Right lobe of liver (tissue), 6 donors: ENCODE results near the gene MAML3. TPM values are rescaled to one million over a fixed set of nuclear protein-coding genes. Genes with fewer than 3 reads are reported as not detected.

Source experiments
- ATAC-seq, 4 donors: fragments of 200-7000 bp; cut with Tn5 transposase; one replicate each; pipeline ENCODE4 v1.9.1; 2020; ENCODE audit warnings: mild to moderate bottlenecking in 4 of 4, moderate library complexity in 4 of 4
- DNase-seq, 3 donors: peaks; one replicate each; pipeline ENCODE4 v3.0.0-alpha.2; 2020
- H3K27ac ChIP-seq, 3 donors: fragments of 200-600 bp; one replicate each; pipeline ENCODE4 v1.8.0; 2022
- H3K27me3 ChIP-seq, 2 donors: fragments of 200-600 bp; one replicate each; pipeline ENCODE4 v1.8.0; 2022
- H3K36me3 ChIP-seq, 4 donors: fragments of 200-600 bp; sonication (generic) in 1 of 4; one replicate each; pipeline versions ENCODE4 v1.5.1 to v1.8.0; 2017 to 2022; ENCODE audit warnings: control low read depth in 1 of 4
- H3K4me1 ChIP-seq, 4 donors: fragments of 200-600 bp; sonication (generic) in 1 of 4; one replicate each; pipeline versions ENCODE4 v1.5.1 to v1.8.0; 2017 to 2022; ENCODE audit warnings: control low read depth in 1 of 4
- H3K4me3 ChIP-seq, 3 donors: fragments of 200-600 bp; one replicate each; pipeline ENCODE4 v1.8.0; 2022
- H3K9me3 ChIP-seq, 4 donors: fragments of 200-600 bp; sonication (generic) in 1 of 4; one replicate each; pipeline versions ENCODE4 v1.5.1 to v1.8.0; 2017 to 2022; ENCODE audit warnings: control low read depth in 1 of 4
- POLR2A ChIP-seq: fragments of 450-650 bp; IDR thresholded peaks from one replicate; pipeline ENCODE4 v1.6.1; 2017; ENCODE audit warnings: antibody characterized with exemption, mild to moderate bottlenecking
- WGBS: methylation state at CpG from one replicate; pipeline ENCODE4 v1.1.6; 2018; ENCODE audit warnings: low coverage, low lambda C conversion rate; ENCODE audit not compliant: insufficient coverage; ENCODE audit errors: missing lambda C conversion rate; 5-methylcytosine and 5-hydroxymethylcytosine counted together
- intact Hi-C, 2 donors: fragments of 100-400 bp; cut with DNase I; formaldehyde crosslinking; loops; one replicate each; pipeline versions ENCODE4 v1.11.2 to v1.14.1; 2022
- total RNA-seq, 6 experiments: library from RNA; depleted of rRNA in 2 of 6; stranded (reverse); fragments of >200 nt in 2 of 6; fragmentation: NEBNext Ultra II Directional in 3 of 6; extraction: Animal tissue kit (Norgen Biotek cat#: 25700) in 3 of 6; gene quantifications; one replicate each; pipeline versions ENCODE4 v1.1.0 to v1.2.4, GENCODE V29; 2016 to 2023
- TF ChIP-seq, protein P1 (sequence below), 4 donors: fragments of 200-600 bp in 3 of 4; fragments of 450-650 bp in 1 of 4; IDR thresholded peaks; one replicate each; pipeline versions ENCODE4 v1.5.1 to v1.8.0; 2016 to 2022; ENCODE audit warnings: antibody characterized with exemption in 4 of 4, mild to moderate bottlenecking in 2 of 4
- donor health status: DM: no; HTN: yes; CAD: no.
- donor health status: DM: no; HTN: no; CAD: no.
- donor health status: DM: no; HTN: no; CAD: no.
- donor health status: DM: no; HTN: yes; CAD: no.
- donor health status: DM: no; HTN: yes; CAD: no.

The MAML3 gene
- total RNA-seq, 6 experiments from 2014 or later, result 2.6 to 7.8 (median 5.0) TPM

- TF ChIP-seq, protein P1, sequence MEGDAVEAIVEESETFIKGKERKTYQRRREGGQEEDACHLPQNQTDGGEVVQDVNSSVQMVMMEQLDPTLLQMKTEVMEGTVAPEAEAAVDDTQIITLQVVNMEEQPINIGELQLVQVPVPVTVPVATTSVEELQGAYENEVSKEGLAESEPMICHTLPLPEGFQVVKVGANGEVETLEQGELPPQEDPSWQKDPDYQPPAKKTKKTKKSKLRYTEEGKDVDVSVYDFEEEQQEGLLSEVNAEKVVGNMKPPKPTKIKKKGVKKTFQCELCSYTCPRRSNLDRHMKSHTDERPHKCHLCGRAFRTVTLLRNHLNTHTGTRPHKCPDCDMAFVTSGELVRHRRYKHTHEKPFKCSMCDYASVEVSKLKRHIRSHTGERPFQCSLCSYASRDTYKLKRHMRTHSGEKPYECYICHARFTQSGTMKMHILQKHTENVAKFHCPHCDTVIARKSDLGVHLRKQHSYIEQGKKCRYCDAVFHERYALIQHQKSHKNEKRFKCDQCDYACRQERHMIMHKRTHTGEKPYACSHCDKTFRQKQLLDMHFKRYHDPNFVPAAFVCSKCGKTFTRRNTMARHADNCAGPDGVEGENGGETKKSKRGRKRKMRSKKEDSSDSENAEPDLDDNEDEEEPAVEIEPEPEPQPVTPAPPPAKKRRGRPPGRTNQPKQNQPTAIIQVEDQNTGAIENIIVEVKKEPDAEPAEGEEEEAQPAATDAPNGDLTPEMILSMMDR (IDR thresholded peaks at IDR 0.05), result no peak
- no peak for TF ChIP-seq POLR2A
- intact Hi-C loops, result no loop called here
- 90% methylated on average over 7 of the region's 7 CpGs for WGBS
- no peaks in the 10 kb centered on the region for H3K36me3 ChIP-seq
- ATAC-seq (no peak), DNase-seq (no peak)
- no peaks in the 10 kb centered on the region for H3K9me3 ChIP-seq
- H3K27ac ChIP-seq, result no peak overlapping the region
- H3K27me3 ChIP-seq, result no peaks in the 10 kb centered on the region
- no peak overlapping the region for H3K4me3 ChIP-seq
- H3K4me1 ChIP-seq, result no peaks in the 10 kb centered on the region
Measured at GRCh38 chr4:139782926-139783522, 371.0 kb downstream of the MAML3 start.

DNA sequence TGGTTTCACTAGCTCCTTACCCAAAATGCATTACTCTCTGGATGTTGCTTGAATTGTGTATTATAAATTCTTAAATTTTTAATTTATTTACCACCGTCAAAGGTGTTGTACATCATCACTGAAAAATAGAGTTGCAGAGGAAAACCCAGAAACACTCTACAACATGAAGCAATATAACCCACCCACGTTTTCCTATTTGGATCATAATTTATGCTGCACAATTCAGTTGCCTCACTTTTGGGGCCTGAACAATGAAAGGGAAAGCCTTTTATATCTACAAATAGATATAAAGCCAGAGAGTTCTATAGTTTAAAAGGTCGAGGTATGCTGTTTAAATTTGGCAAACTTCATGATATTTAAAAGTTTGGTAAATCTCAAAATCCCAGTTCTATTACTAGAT lies 372.9 kb downstream of the MAML3 start:
- intact Hi-C loops, result no loop called here
- ATAC-seq, result no peak
- Histone ChIP-seq H3K4me3 (no peak overlapping the region), H3K9me3 (no peaks in the 10 kb centered on the region), H3K27ac (no peak overlapping the region), H3K4me1 (no peaks in the 10 kb centered on the region), H3K36me3 (no peaks in the 10 kb centered on the region), H3K27me3 (no peaks in the 10 kb centered on the region)
- TF ChIP-seq, protein P1 (IDR thresholded peaks at IDR 0.05), result no peak
- TF ChIP-seq POLR2A, result no peak
- WGBS, result 74% methylated on average over 3 of the region's 3 CpGs
- no peak for DNase-seq

DNA sequence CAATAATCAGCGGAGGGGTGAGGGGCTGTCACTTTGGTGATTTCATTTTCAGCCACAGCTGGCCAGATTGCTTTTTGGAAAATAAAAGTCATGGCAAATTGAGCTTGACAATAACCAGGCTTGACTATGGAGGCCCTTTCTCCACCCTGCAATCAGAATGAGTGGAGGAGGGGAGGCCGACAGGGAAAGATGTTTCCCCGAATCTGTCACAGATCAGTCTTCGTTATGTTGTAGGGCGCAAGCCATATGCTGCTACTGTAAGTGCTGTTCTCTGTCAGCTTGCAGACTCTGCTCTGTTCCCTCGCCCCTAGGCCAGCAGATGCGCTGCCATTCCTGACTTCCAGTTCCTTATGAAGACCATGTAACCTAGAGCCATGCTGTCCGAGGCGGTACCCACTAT lies 374.3 kb downstream of the MAML3 start:
- intact Hi-C loops, result no loop called here
- no peaks in the 10 kb centered on the region for H3K9me3 ChIP-seq
- H3K27ac ChIP-seq, result no peak overlapping the region
- no peak for ATAC-seq
- no peaks in the 10 kb centered on the region for H3K27me3 ChIP-seq
- H3K4me3 ChIP-seq, result no peak overlapping the region
- DNase-seq, result no peak
- H3K4me1 ChIP-seq, result no peaks in the 10 kb centered on the region
- H3K36me3 ChIP-seq, result no peaks in the 10 kb centered on the region
- 96% methylated on average over 9 of the region's 9 CpGs for WGBS
- TF ChIP-seq POLR2A, result no peak
- TF ChIP-seq, protein P1 (IDR thresholded peaks at IDR 0.05), result no peak

DNA sequence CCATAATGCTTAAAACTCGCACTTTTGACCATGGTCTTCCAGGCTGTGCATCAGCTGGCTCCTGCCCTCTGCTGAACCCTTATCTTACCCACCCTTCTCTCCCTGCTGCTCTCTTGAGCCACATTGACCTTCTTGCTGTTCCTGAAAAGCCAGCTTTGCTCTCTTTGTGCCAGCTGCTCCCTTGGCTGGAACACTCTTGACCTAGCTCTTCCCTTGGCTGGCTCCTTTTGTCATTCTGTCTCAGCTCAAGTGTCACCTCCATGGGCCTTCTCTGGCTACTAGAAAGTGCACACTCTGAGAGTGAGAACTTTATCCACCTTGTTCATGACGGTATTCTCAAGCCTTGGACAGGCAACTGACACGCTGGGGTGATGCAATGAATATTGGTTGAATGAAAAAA lies 376.2 kb downstream of the MAML3 start:
- Histone ChIP-seq H3K36me3 (no peaks in the 10 kb centered on the region), H3K4me1 (peaks cover 0 to 16% (median 0%) of the 10 kb centered on the region in 4 donors), H3K9me3 (no peaks in the 10 kb centered on the region), H3K27ac (no peak overlapping the region), H3K27me3 (no peaks in the 10 kb centered on the region), H3K4me3 (no peak overlapping the region)
- ATAC-seq (no peak), DNase-seq (no peak)
- intact Hi-C loops, result no loop called here
- TF ChIP-seq, protein P1 (IDR thresholded peaks at IDR 0.05), result no peak
- no peak for TF ChIP-seq POLR2A
- WGBS, result 96% methylated on average over 2 of the region's 3 CpGs

- no peaks in the 10 kb centered on the region for H3K9me3 ChIP-seq
- WGBS, result 64% methylated on average over 4 of the region's 4 CpGs
- no peaks in the 10 kb centered on the region for H3K27me3 ChIP-seq
- intact Hi-C loops, result no loop called here
- TF ChIP-seq, protein P1 (IDR thresholded peaks at IDR 0.05), result no peak
- TF ChIP-seq POLR2A, result no peak
- no peaks in the 10 kb centered on the region for H3K36me3 ChIP-seq
- no peak for DNase-seq
- H3K4me3 ChIP-seq, result no peak overlapping the region
- ATAC-seq, result no peak
- no peak overlapping the region for H3K27ac ChIP-seq
- peaks cover 0 to 16% (median 0%) of the 10 kb centered on the region in 4 donors for H3K4me1 ChIP-seq
Measured at GRCh38 chr4:139776235-139776634, 377.7 kb downstream of the MAML3 start.
